Calu3 (cell line): ENCODE data around the gene KRT72. TPM values are rescaled to one million over a fixed set of nuclear protein-coding genes. Genes with fewer than 3 reads are reported as not detected.

ENCODE experiments used
- BruUV-seq: library from RNA; stranded (reverse); fragments of 400-500 nt; replicated peaks from 2 replicates; lab custom pipeline; 2021; lab: Mats Ljungman, UMichigan
- CTCF ChIA-PET: fragments of 300-600 bp; sonication (Branson Sonifier 250); formaldehyde crosslinking; loops from one replicate; lab custom pipeline; 2022; ENCODE audit warnings: antibody characterized with exemption; lab: Charles Lee
- DNase-seq: peaks from one replicate; pipeline ENCODE4 v3.0.0; 2022
- H3K27ac Mint-ChIP-seq: one replicate; pipeline ENCODE4 v1.8.0; 2022; ENCODE audit warnings: mixed read lengths; ENCODE audit not compliant: unreplicated experiment
- H3K27me3 Mint-ChIP-seq: one replicate; pipeline ENCODE4 v1.8.0; 2022; ENCODE audit warnings: mixed read lengths; ENCODE audit not compliant: unreplicated experiment
- H3K36me3 Mint-ChIP-seq: one replicate; pipeline ENCODE4 v1.8.0; 2022; ENCODE audit warnings: mild to moderate bottlenecking, moderate library complexity, mixed read lengths; ENCODE audit not compliant: insufficient read depth, unreplicated experiment
- H3K4me1 Mint-ChIP-seq: one replicate; pipeline ENCODE4 v1.8.0; 2022; ENCODE audit warnings: mild to moderate bottlenecking, low read depth, mixed read lengths; ENCODE audit not compliant: unreplicated experiment
- H3K4me3 Mint-ChIP-seq: one replicate; pipeline ENCODE4 v1.8.0; 2022; ENCODE audit warnings: mild to moderate bottlenecking, low read depth, moderate library complexity, mixed read lengths; ENCODE audit not compliant: unreplicated experiment
- H3K9me3 Mint-ChIP-seq: one replicate; pipeline ENCODE4 v1.8.0; 2022; ENCODE audit warnings: low read depth, mixed read lengths; ENCODE audit not compliant: unreplicated experiment
- intact Hi-C: fragments of 100-400 bp; cut with micrococcal nuclease; formaldehyde crosslinking; loops from one replicate; pipeline ENCODE4 v1.10.0; 2022; ENCODE audit not compliant: unreplicated experiment
- total RNA-seq: library from RNA; stranded (reverse); gene quantifications from 2 replicates; pipeline ENCODE4 v1.2.3, GENCODE V29; 2022
- TF ChIP-seq, protein P1 (sequence below): fragments of 200-600 bp; IDR thresholded peaks from one replicate; pipeline ENCODE4 v1.8.0; 2022; ENCODE audit warnings: antibody characterized with exemption; ENCODE audit not compliant: unreplicated experiment

KRT72 gene
- total RNA-seq, 1 experiment from 2014 or later = not detected

DNA sequence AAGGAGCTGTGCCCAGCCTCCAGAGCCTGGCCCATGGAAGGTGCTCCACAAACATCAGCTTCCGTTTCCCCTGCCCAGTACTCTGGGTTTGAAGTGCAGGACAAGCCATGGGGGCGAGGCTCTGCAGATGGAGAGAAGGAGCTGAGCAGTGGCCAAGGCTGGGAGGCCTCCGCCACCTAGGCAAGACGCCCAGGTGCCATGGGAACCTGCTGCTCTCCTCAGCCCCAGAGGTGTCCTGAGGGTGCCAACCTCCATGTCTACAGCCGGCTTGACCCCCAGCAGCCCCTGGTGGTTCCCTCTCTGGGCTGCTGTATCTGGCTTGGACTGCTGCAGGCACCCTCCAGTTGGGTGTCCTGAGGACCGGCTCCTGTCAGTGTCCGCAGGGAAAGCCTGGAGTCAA lies 60.7 kb downstream of the KRT72 start:
- TF ChIP-seq, protein P1, sequence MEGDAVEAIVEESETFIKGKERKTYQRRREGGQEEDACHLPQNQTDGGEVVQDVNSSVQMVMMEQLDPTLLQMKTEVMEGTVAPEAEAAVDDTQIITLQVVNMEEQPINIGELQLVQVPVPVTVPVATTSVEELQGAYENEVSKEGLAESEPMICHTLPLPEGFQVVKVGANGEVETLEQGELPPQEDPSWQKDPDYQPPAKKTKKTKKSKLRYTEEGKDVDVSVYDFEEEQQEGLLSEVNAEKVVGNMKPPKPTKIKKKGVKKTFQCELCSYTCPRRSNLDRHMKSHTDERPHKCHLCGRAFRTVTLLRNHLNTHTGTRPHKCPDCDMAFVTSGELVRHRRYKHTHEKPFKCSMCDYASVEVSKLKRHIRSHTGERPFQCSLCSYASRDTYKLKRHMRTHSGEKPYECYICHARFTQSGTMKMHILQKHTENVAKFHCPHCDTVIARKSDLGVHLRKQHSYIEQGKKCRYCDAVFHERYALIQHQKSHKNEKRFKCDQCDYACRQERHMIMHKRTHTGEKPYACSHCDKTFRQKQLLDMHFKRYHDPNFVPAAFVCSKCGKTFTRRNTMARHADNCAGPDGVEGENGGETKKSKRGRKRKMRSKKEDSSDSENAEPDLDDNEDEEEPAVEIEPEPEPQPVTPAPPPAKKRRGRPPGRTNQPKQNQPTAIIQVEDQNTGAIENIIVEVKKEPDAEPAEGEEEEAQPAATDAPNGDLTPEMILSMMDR = no peak
- CTCF ChIA-PET = no interaction called here
- Mint-ChIP-seq H3K36me3 (no peaks in the 10 kb centered on the region), H3K4me1 (no peaks in the 10 kb centered on the region), H3K4me3 (no peak overlapping the region), H3K27ac (no peak overlapping the region), H3K9me3 (no peaks in the 10 kb centered on the region), H3K27me3 (peaks cover 34% of the 10 kb centered on the region)
- no TSS peak for BruUV-seq
- intact Hi-C loops = no loop called here
- no peak for DNase-seq

DNA sequence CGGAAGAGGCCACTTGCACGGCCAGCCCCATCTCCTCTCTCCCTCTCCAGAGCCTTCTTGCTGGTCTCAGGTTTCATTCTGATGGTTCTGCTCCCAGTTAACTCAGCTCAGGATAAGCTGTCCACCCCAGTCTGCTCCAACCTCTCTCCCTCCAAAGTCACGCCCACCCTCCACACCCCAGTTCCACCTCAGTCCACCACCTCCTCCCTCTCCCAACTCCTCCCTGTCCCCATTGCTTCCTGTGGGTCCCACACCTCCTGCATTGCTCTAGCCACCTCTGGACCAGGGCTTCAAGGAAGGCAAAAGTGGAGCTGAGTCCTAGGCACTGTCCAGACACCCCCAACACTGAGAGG lies 61.5 kb downstream of the KRT72 start:
- DNase-seq = no peak
- CTCF ChIA-PET = no interaction called here
- no TSS peak for BruUV-seq
- intact Hi-C loops = no loop called here
- no peak overlapping the region for H3K4me3 Mint-ChIP-seq
- no peak overlapping the region for H3K27ac Mint-ChIP-seq
- peaks cover 26% of the 10 kb centered on the region for H3K27me3 Mint-ChIP-seq
- no peaks in the 10 kb centered on the region for H3K36me3 Mint-ChIP-seq
- H3K4me1 Mint-ChIP-seq = no peaks in the 10 kb centered on the region
- TF ChIP-seq, protein P1 = no peak
- H3K9me3 Mint-ChIP-seq = no peaks in the 10 kb centered on the region

DNA sequence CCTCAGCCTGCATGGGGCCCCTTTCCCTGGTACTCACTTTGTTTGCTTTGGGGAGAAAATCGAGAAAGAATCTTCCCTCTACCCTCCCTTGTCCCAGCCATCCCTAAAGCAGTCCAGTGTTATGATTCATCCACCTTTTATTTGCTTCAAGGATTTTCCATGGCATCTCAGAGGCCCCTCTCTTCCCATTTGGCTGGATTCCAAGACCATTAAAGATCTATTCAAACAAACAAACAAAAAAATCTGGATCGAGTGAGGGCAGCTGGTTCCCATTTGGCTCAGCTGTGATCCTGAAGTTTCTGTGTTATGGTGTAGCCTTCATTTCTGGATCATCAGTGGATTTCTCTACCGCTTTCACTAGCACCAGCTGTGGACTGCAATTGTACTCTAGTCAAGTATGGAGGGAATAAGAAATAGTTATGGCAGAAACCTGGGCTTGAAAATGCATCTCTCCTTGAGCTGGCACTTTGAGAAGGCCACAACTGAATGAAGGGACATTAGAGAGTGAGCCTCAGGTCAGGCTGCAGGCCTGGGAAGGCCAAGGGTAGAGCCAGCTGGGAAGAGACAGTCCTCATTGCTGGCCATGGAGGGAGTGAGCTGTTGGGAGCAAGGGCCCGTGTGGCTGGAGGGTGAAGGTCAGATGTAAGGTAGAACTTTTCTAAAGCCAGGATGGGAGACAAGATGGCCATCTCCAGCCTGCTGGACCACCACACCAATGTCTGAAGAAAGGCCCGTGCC lies 62.0 kb downstream of the KRT72 start:
- Mint-ChIP-seq H3K9me3 (no peaks in the 10 kb centered on the region), H3K27me3 (peaks cover 21% of the 10 kb centered on the region), H3K27ac (no peak overlapping the region), H3K36me3 (no peaks in the 10 kb centered on the region), H3K4me3 (no peak overlapping the region), H3K4me1 (no peaks in the 10 kb centered on the region)
- TF ChIP-seq, protein P1 = no peak
- no peak for DNase-seq
- CTCF ChIA-PET = no interaction called here
- BruUV-seq = no TSS peak
- intact Hi-C loops = no loop called here

DNA sequence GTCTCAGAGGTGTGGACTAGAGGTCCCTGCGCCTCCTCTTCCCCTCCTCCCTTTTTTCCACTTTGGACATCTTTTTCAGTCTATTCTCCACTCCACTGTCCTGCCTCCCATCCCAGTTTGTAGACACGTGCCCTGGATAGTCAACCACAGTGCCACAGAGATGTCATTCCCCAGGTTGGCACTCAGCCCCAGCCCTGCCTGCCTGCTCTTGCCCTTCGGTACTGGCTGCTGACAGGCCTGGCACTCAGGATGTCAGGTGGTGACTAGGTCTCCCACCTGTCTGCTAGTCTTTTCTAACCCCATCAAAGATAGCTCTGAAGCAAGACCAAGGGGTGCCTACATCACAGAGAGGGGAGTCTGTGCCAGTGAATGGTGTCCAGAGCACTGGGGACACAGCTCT lies 64.2 kb downstream of the KRT72 start:
- CTCF ChIA-PET = no interaction called here
- H3K27me3 Mint-ChIP-seq = no peaks in the 10 kb centered on the region
- no peak overlapping the region for H3K4me3 Mint-ChIP-seq
- no peak overlapping the region for H3K27ac Mint-ChIP-seq
- H3K9me3 Mint-ChIP-seq = no peaks in the 10 kb centered on the region
- BruUV-seq = no TSS peak
- TF ChIP-seq, protein P1 = no peak
- DNase-seq = no peak
- H3K4me1 Mint-ChIP-seq = no peaks in the 10 kb centered on the region
- H3K36me3 Mint-ChIP-seq = no peaks in the 10 kb centered on the region
- intact Hi-C loops = no loop called here

Other genes with a start within 250 kb of the KRT72 start
- not detected in 2 replicates for gene KRT85, start 234.0 kb downstream of the KRT72 start, total RNA-seq
- gene KRT84, start 215.8 kb downstream of the KRT72 start, total RNA-seq = not detected in 2 replicates
- gene KRT82, start 195.1 kb downstream of the KRT72 start, total RNA-seq = not detected in 2 replicates
- not detected in 2 replicates for gene KRT75, start 167.1 kb downstream of the KRT72 start, total RNA-seq
- 2.2 and 5.6 TPM in 2 replicates for gene KRT6B, start 149.3 kb downstream of the KRT72 start, total RNA-seq
- gene KRT6C, start 127.7 kb downstream of the KRT72 start, total RNA-seq = not detected in 2 replicates
- 0.24 TPM in 1 of 2 replicates, not detected in the other for gene KRT6A, start 108.2 kb downstream of the KRT72 start, total RNA-seq
- gene KRT5, start 81.1 kb downstream of the KRT72 start, total RNA-seq = 0.32 and 1.3 TPM in 2 replicates
- not detected in 2 replicates for gene KRT71, start 48.3 kb downstream of the KRT72 start, total RNA-seq
- gene KRT74, start 27.6 kb downstream of the KRT72 start, total RNA-seq = not detected in 2 replicates
- not detected in 2 replicates for gene KRT73, start 17.1 kb upstream of the KRT72 start, total RNA-seq
- not detected in 2 replicates for gene KRT2, start 50.7 kb upstream of the KRT72 start, total RNA-seq
- gene KRT1, start 78.9 kb upstream of the KRT72 start, total RNA-seq = not detected in 2 replicates
- not detected in 2 replicates for gene KRT77, start 102.1 kb upstream of the KRT72 start, total RNA-seq
- gene KRT76, start 175.9 kb upstream of the KRT72 start, total RNA-seq = not detected in 2 replicates
- not detected in 2 replicates for gene KRT3, start 194.7 kb upstream of the KRT72 start, total RNA-seq
- not detected in 2 replicates for gene KRT4, start 212.7 kb upstream of the KRT72 start, total RNA-seq
- 0.24 TPM in 1 of 2 replicates, not detected in the other for gene KRT79, start 232.8 kb upstream of the KRT72 start, total RNA-seq
- gene KRT78, start 247.5 kb upstream of the KRT72 start, total RNA-seq = 0.59 and 0.69 TPM in 2 replicates